Activated CD4-positive, CD25-positive, alpha-beta regulatory T cell treated with anti-CD3 and anti-CD28 coated beads, Interleukin-2, amount 50 U/mL, for 72 hours (primary cell): ENCODE results near the gene CLTA.

Experiments used
- DNase-seq: peaks from one replicate; pipeline ENCODE4 v3.0.0; 2021

Gene CLTA

DNA sequence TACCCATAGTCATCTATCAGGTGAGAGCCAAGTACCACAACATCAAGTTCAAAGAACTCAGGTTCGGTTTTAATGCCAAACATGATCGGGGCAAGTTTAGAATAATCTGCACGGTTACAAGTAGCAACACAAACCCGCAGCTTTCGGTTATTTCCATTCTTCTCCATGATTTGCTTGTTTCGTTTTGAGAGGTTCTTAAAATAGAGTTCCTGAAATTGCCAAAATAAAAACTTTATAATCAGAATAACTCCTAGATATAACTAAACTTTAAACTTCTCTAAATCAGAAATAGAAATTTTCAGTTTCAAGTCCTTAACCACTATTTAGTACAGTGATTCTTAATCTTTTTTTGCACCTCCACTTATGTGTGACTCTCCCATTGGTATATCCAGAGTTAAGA lies 58.5 kb downstream of the CLTA start:
- no peak for DNase-seq

DNA sequence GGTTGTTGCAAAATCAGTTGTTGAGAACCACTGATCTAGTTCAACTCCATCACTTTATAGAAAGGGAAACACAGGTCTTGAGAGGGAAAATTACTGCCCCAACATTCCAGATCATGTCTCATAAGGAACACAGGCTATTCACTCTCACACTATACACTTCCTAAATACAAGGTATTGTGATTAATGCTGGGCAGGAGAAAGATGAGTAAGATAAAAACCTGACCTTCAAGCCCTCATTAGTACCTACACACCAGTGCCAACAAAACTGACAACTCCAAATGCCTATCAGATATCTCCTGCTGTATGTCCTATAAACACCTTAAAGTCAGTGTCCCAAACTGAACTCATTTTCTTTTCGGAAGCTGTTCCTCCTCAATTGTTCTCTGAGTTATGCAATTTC lies 59.4 kb downstream of the CLTA start:
- no peak for DNase-seq

- DNase-seq, result no peak
Observed at GRCh38 chr9:36251428-36251827, 60.7 kb downstream of the CLTA start.

DNA sequence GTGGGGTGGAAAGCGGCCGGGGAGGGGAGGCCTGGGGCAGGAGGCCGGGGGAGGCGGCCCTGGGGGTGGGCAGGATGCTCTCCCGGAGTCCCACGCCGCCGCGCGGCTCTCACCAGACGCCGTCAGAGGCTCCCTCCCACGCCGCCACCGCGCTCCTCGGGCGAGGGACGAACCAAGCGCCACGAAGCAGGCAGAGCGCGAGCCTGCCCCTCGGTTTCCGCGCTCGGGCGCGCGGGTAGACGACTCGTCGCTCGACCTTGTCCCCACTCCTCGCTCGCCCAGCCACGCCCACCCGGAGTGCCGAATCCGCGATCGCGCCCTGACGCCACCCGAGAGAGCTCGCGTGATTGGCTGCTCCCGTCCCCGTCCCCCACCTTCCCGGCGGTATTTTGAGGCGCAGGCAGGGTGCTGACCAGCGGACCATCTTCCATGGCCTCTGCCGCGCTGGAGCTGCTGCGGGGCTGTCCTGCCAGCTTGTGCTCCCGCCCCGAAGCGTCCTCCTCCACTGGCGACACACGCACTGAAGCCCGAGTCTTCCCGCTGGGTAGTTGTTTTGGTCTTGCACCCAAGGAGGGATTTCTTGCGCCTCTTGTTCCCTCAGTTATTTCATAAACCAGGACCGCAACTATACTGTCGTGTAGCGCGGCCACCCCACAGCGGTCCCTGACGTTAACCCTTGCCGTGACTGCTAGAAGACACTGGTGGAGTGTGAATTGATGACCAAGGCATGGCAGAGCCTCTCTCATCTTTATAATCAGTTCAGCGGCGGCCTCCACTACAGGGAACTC lies 67.7 kb downstream of the CLTA start, which contains the start of gene GNE:
TSS of gene GNE (minus strand) at position 241 of the 788 bp plus-strand sequence. CDS start 9,093 bp downstream, outside the sequence.
- DNase-seq, result peak; percentile 95

DNA sequence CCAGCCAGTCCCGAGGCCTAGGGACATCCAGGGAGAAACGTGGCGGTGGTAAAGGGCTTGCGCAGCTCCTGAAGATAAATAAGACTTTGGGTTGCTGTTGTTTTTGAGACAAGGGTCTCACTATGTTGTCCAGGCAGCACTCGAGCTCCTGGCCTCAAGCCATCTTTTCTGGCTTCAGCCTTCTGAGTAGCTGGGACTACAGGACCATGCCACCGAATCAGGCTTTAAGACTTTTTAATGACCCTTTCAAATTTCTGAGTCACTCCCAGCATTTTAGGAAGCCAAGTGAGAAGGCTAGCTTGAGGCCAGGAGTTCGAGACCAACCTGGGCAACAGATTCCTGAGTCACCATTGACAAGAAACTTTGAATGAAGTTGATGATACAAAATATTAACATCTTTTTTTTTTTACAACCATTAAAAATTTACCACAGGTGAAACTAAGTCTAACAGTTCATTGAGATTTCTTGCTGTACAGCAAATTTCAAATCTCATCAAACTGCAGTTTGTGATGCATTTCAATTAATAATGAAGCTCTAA lies 68.3 kb downstream of the CLTA start:
- DNase-seq, result no peak
